Transverse colon (tissue), 4 donors: Measurements from ENCODE around the gene ALPP. TPM values are rescaled to one million over a fixed set of nuclear protein-coding genes. Genes with fewer than 3 reads are reported as not detected.

Experiments used
- DNase-seq: peaks from one replicate; pipeline ENCODE4 v3.0.0-alpha.2; 2019
- H3K27ac ChIP-seq, 4 donors: fragments of 200-600 bp; sonication (generic); 2 replicates each; pipeline ENCODE4 v1.5.1; 2016 to 2018; ENCODE audit warnings: inconsistent platforms in 4 of 4
- H3K27me3 ChIP-seq: fragments of 200-600 bp; sonication (generic); 2 replicates; pipeline ENCODE4 v1.5.1; 2017; ENCODE audit warnings: inconsistent platforms
- H3K36me3 ChIP-seq, 4 donors: fragments of 200-600 bp; sonication (generic); 2 replicates each; pipeline ENCODE4 v1.5.1; 2017 to 2019; ENCODE audit warnings: inconsistent platforms in 4 of 4
- H3K4me1 ChIP-seq, 4 donors: fragments of 200-600 bp; sonication (generic); 2 replicates each; pipeline ENCODE4 v1.5.1; 2017 to 2020; ENCODE audit warnings: inconsistent platforms in 4 of 4
- H3K4me3 ChIP-seq, 4 donors: fragments of 200-600 bp; sonication (generic); 1 replicate in 1 of 4; 2 replicates in 3 of 4; pipeline versions ENCODE4 v1.5.1 to v1.6.1; 2017 to 2019; ENCODE audit warnings: inconsistent platforms in 4 of 4
- H3K9me3 ChIP-seq, 2 donors: fragments of 200-600 bp; sonication (generic); 2 replicates each; pipeline ENCODE4 v1.5.1; 2017 to 2019; ENCODE audit warnings: inconsistent platforms in 2 of 2
- CTCF ChIP-seq, 5 experiments: fragments of 200-600 bp in 3 of 5; fragments of 450-650 bp in 2 of 5; sonication (generic) in 3 of 5; IDR thresholded peaks; 1 replicate in 2 of 5; 2 replicates in 3 of 5; pipeline ENCODE4 v1.5.1; 2016 to 2017; ENCODE audit warnings: antibody characterized with exemption in 5 of 5, inconsistent platforms in 3 of 5, mild to moderate bottlenecking in 2 of 5, moderate library complexity in 1 of 5
- EP300 ChIP-seq: sonication (generic); formaldehyde crosslinking; IDR thresholded peaks from one replicate; pipeline ENCODE4 v1.6.1; 2017; ENCODE audit warnings: antibody characterized with exemption, low read depth
- POLR2A ChIP-seq: fragments of 450-650 bp; IDR thresholded peaks from one replicate; pipeline ENCODE4 v1.6.1; 2016; ENCODE audit warnings: antibody characterized with exemption, mild to moderate bottlenecking, moderate library complexity
- POLR2AphosphoS5 ChIP-seq, 3 donors: sonication (generic); formaldehyde crosslinking; IDR thresholded peaks; one replicate each; pipeline ENCODE4 v1.6.1; 2016; ENCODE audit warnings: antibody characterized with exemption in 3 of 3
- WGBS, 2 donors: methylation state at CpG; one replicate each; pipeline ENCODE4 v1.1.5; 2018; ENCODE audit warnings: low coverage in 1 of 2; 5-methylcytosine and 5-hydroxymethylcytosine counted together
- in situ Hi-C, 4 donors: fragments of 200-750 bp; cut with MboI; loops; one replicate each; pipeline versions ENCODE4 v1.15.0 to v1.15.1; 2017; ENCODE audit warnings: low sequenced_read_pairs in 3 of 4, low pct_ligation_motif_present in 1 of 4, low pct_unique_long_range_greater_than_20kb in 1 of 4
- intact Hi-C: fragments of 100-400 bp; cut with DNase I; formaldehyde crosslinking; loops from one replicate; pipeline ENCODE4 v1.15.1; 2023; ENCODE audit warnings: low total_unique reads
- total RNA-seq, 4 donors: library from RNA; depleted of rRNA; stranded (reverse); fragments of >200 nt; gene quantifications; one replicate each; pipeline ENCODE4 v1.1.0, GENCODE V29; 2016

ALPP gene
- total RNA-seq, 4 donors from 2014 or later = not detected

- H3K36me3 ChIP-seq = no peaks in the 10 kb centered on the region
- intact Hi-C loops = no loop called here
- no peaks in the 10 kb centered on the region for H3K27me3 ChIP-seq
- no peak overlapping the region for H3K27ac ChIP-seq
- no peak for DNase-seq
- no peak overlapping the region for H3K4me3 ChIP-seq
- in situ Hi-C loops = loop anchor here in 1 of 4 donors (10.0 kb wide), 1 partner anchor 95 kb away; no protein-coding TSS in a partner anchor
- TF ChIP-seq POLR2AphosphoS5 (IDR thresholded peaks at IDR 0.05) = no peak
- TF ChIP-seq EP300 = no peak
- no peak for TF ChIP-seq CTCF (IDR thresholded peaks at IDR 0.05)
- TF ChIP-seq POLR2A = no peak
- 83 to 87% methylated on average over 1 to 20 of the region's 23 CpGs for WGBS, 2 donors
- no peaks in the 10 kb centered on the region for H3K4me1 ChIP-seq
- no peaks in the 10 kb centered on the region for H3K9me3 ChIP-seq
These were observed 39.1 kb upstream of the ALPP start for GRCh38 chr2:232339121-232340081.

- DNase-seq = no peak
These were observed 38.2 kb upstream of the ALPP start for GRCh38 chr2:232340171-232340935.

GRCh38 chr2:232341061-232341738 is 37.4 kb upstream of the ALPP start:
- H3K4me3 ChIP-seq = no peak overlapping the region
- H3K9me3 ChIP-seq = no peaks in the 10 kb centered on the region
- intact Hi-C loops = no loop called here
- H3K36me3 ChIP-seq = no peaks in the 10 kb centered on the region
- no peak overlapping the region for H3K27ac ChIP-seq
- in situ Hi-C loops = loop anchor here in 1 of 4 donors (10.0 kb wide), 1 partner anchor 94 kb away; no protein-coding TSS in a partner anchor
- H3K27me3 ChIP-seq = no peaks in the 10 kb centered on the region
- no peak for TF ChIP-seq POLR2A
- no peak for TF ChIP-seq POLR2AphosphoS5 (IDR thresholded peaks at IDR 0.05)
- no peak for TF ChIP-seq CTCF (IDR thresholded peaks at IDR 0.05)
- no peak for TF ChIP-seq EP300
- 75 to 93% methylated on average over 3 to 17 of the region's 17 CpGs for WGBS, 2 donors
- DNase-seq = no peak
- H3K4me1 ChIP-seq = no peaks in the 10 kb centered on the region

More at GRCh38 chr2:232340171-232340935, 38.2 kb upstream of the ALPP start:
- Histone ChIP-seq H3K4me3 (no peak overlapping the region), H3K9me3 (no peaks in the 10 kb centered on the region), H3K27me3 (no peaks in the 10 kb centered on the region), H3K4me1 (no peaks in the 10 kb centered on the region), H3K36me3 (no peaks in the 10 kb centered on the region), H3K27ac (no peak overlapping the region)
- intact Hi-C loops = no loop called here
- TF ChIP-seq POLR2A = no peak
- no peak for TF ChIP-seq EP300
- no peak for TF ChIP-seq POLR2AphosphoS5 (IDR thresholded peaks at IDR 0.05)
- TF ChIP-seq CTCF (IDR thresholded peaks at IDR 0.05) = no peak
- in situ Hi-C loops = loop anchor here in 1 of 4 donors (10.0 kb wide), 1 partner anchor 94 kb away; no protein-coding TSS in a partner anchor
- WGBS, 2 donors = 90% methylated on average over 2 to 14 of the region's 14 CpGs
